ENCODE measurements around the gene LAMA1.
A peak's percentile ranks its signal among the peaks of the same experiment; 100 is the strongest.

Gene LAMA1

DNA sequence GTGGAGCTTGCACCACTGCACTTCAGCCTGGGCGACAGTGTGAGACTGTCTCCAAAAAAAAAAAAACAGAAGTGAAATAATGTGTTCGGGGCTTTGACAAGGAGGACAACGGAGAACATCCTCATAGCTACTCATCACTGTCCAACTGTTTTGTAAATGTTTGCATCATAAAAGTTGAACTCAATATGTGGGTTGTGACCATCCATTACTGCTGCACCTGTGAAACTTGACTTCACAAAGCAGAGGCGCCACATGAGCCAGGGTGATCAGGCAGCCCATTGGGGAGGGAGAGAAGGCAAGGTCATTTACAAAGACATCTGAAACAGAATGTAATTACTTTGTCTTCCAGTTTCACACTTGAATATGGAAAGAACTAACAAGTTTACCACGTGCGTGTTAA is 61.6 kb downstream of the LAMA1 start:
- DNase-seq (ENCODE audit: low read depth), result no peak
- no peak for TF ChIP-seq CTCF (conservative IDR thresholded peaks at IDR 0.05; ENCODE audit: low read depth, low read length)
- no peak overlapping the region for H3K4me3 ChIP-seq (ENCODE audit: low read depth, low read length)

DNA sequence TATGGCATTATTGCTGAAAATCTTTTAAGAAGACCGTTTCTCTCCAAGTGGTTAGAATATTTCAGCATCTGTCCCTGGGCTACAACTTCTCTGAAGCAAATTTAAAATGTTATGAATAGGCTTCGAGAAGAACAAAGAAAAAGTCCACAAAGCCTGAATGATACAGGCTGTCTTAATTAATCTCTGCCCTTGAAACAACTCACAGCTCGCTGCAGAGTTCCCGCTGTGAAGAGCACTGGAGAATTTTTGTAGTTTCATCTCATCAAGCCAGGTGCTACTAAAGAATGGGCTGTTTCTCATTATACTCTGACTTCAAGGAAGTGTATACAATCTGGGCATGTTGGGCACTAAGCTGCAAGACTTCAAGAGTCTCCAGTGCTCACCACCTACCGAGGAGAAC is 67.6 kb downstream of the LAMA1 start:
- TF ChIP-seq CTCF (conservative IDR thresholded peaks at IDR 0.05; ENCODE audit: low read depth, low read length), result no peak
- DNase-seq (ENCODE audit: low read depth), result no peak
- H3K4me3 ChIP-seq (ENCODE audit: low read depth, low read length), result no peak overlapping the region

DNA sequence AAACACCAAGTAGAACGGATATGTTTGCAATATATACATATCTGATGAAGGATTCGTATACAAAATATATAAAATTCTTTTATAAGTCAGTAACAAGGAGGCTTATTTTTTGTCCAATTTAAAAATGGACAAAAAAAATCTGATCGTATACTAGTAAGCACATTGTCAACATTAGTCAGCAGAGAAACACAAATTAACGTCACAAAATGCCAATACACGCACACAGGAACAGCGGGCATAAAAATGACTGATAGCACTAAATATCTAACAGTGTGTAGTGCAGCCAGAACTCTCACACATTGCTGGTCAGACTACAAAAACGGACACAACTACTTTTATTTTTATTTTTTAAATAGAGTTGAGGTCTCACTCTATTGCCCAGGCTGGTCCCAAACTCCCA is 69.5 kb downstream of the LAMA1 start:
- TF ChIP-seq CTCF (conservative IDR thresholded peaks at IDR 0.05; ENCODE audit: low read depth, low read length), result no peak
- DNase-seq (ENCODE audit: low read depth), result no peak
- no peak overlapping the region for H3K4me3 ChIP-seq (ENCODE audit: low read depth, low read length)

GRCh38 chr18:7047336-7047735 is 70.3 kb downstream of the LAMA1 start:
- H3K4me3 ChIP-seq (ENCODE audit: low read depth, low read length), result no peak overlapping the region
- TF ChIP-seq CTCF (conservative IDR thresholded peaks at IDR 0.05; ENCODE audit: low read depth, low read length), result no peak
- DNase-seq (ENCODE audit: low read depth), result no peak

DNA sequence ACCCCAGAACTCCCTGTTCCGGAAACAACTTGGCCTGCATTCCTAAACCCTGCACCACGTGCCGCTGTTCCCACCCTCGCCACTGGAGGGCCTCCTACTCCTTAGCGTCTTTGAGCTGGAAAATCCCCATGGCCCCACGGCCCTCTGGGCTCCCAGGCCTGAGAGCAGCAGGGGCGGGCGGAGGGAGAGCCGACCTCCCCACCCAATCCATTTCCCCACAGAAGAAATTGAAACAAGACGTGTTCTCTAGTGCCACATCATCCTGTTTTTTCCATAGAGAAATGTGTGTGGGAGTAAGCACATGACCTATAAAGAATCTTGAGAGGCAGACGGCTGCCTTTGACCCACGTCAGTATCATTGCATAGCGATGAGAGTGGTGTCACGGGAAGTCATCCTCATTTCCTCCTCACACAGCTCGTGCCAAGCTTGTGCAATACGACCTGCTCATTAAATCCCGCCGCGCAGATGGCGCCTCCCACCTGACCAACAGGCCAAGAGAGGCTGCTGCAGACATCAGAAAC is 79.2 kb downstream of the LAMA1 start:
- DNase-seq (ENCODE audit: low read depth), result peak; percentile 100
- TF ChIP-seq CTCF (conservative IDR thresholded peaks at IDR 0.05; ENCODE audit: low read depth, low read length), result peak; percentile 92
- H3K4me3 ChIP-seq (ENCODE audit: low read depth, low read length), result peak overlapping the region; percentile 20

GRCh38 chr18:7037470-7037869 is 80.1 kb downstream of the LAMA1 start:
- DNase-seq (ENCODE audit: low read depth), result peak; percentile 8
- H3K4me3 ChIP-seq (ENCODE audit: low read depth, low read length), result no peak overlapping the region
- no peak for TF ChIP-seq CTCF (conservative IDR thresholded peaks at IDR 0.05; ENCODE audit: low read depth, low read length)

GRCh38 chr18:7035807-7036206 is 81.8 kb downstream of the LAMA1 start:
- H3K4me3 ChIP-seq (ENCODE audit: low read depth, low read length), result no peak overlapping the region
- no peak for DNase-seq (ENCODE audit: low read depth)
- TF ChIP-seq CTCF (conservative IDR thresholded peaks at IDR 0.05; ENCODE audit: low read depth, low read length), result no peak

All from choroid plexus epithelial cell (primary cell).